HEK293T (cell line): Measurements from ENCODE around the gene TCP11.

Experiments
- ARNT ChIP-seq: fragments of 450-650 bp; IDR thresholded peaks from 2 replicates; pipeline ENCODE4 v1.6.1; 2017; ENCODE audit warnings: mild to moderate bottlenecking
- BHLHE40 ChIP-seq: fragments of 450-650 bp; IDR thresholded peaks from 2 replicates; pipeline ENCODE4 v1.6.1; 2016; ENCODE audit warnings: mild to moderate bottlenecking, moderate library complexity, borderline replicate concordance
- ELF4 ChIP-seq: fragments of 450-650 bp; IDR thresholded peaks from 2 replicates; pipeline ENCODE4 v1.6.1; 2017; ENCODE audit warnings: antibody characterized with exemption
- FOXA1 ChIP-seq: fragments of 450-650 bp; IDR thresholded peaks from 2 replicates; pipeline ENCODE4 v1.6.1; 2016; ENCODE audit warnings: mild to moderate bottlenecking
- NFRKB ChIP-seq: fragments of 450-650 bp; IDR thresholded peaks from 2 replicates; pipeline ENCODE4 v1.6.1; 2016; ENCODE audit warnings: mild to moderate bottlenecking, moderate library complexity
- SUZ12 ChIP-seq: fragments of 450-650 bp; IDR thresholded peaks from 2 replicates; pipeline ENCODE4 v1.6.1; 2016; ENCODE audit warnings: mild to moderate bottlenecking
- TARDBP ChIP-seq: fragments of 450-650 bp; IDR thresholded peaks from 2 replicates; pipeline ENCODE4 v1.6.1; 2016
- TF ChIP-seq, protein P1 (sequence below): fragments of 450-650 bp; IDR thresholded peaks from 2 replicates; pipeline ENCODE4 v1.6.1; 2016

DNA sequence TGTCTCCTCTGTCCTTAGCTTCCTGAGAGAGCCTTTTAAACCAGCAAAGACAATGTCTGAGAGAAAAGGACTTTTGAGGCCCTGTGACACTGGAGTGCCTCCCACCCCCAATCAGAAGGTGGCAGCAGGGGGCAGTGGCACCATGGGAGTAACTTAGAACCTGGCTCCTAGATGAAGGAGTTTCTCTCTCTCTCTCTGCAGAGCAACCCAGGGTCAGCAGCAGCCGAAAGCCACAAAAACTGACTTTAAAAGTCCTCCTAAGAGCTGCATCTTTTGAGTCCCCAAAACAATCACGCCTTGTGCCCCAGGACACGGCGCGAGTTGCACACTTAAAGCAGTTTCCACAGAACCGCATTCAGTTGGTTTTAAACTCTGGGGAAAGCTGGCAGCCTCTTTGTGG is 5.3 kb upstream of the TCP11 start:
- TF ChIP-seq TARDBP (no peak), FOXA1 (no peak), SUZ12 (no peak), BHLHE40 (no peak), ELF4 (no peak), ARNT (no peak), NFRKB (no peak)
- TF ChIP-seq, protein P1, sequence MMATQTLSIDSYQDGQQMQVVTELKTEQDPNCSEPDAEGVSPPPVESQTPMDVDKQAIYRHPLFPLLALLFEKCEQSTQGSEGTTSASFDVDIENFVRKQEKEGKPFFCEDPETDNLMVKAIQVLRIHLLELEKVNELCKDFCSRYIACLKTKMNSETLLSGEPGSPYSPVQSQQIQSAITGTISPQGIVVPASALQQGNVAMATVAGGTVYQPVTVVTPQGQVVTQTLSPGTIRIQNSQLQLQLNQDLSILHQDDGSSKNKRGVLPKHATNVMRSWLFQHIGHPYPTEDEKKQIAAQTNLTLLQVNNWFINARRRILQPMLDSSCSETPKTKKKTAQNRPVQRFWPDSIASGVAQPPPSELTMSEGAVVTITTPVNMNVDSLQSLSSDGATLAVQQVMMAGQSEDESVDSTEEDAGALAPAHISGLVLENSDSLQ: no peak
